ENCODE measurements around the gene MOV10L1.

Gene MOV10L1

DNA sequence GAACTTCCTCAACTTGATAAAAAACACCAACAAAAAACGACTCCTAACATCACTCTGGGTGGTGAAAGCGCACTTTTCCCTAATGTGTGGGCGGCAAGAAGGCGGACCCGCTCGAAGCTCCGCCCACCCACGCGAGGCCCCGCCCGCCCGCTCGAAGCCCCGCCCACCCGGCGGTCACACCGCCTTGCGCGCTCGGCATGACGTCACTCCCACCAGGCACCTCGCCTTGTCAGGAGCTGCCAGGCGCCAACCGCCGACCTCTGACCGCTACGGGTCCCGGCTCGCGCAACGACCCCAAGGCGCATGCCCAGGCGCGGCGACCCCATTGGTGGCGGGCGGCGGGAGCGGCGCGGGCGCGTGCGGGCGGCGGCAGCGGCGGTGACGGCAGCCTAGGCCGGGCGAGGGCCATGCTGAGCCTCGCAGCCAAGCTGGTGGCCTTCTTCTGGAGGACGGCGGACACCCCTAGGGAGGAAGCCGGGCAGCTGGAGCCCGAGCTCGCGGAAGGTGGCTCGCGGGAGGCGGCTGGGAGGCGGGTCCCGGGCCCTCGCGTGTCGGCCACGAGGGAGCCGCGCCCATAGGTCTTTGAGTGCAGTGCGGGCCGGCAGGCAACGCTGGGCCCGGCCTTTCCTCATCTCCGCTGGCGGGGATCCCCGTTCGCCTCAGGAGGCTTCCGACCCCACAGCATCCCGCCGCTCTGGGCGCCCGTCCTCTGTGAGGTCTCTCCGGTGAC is at the start of gene MOV10L1:
MOV10L1 (plus strand) TSS at position 325 of the 730 bp plus-strand sequence; CDS start at position 408, 83 bp downstream.
- peak; percentile 11 for DNase-seq (ENCODE audit: low spot score)

DNA sequence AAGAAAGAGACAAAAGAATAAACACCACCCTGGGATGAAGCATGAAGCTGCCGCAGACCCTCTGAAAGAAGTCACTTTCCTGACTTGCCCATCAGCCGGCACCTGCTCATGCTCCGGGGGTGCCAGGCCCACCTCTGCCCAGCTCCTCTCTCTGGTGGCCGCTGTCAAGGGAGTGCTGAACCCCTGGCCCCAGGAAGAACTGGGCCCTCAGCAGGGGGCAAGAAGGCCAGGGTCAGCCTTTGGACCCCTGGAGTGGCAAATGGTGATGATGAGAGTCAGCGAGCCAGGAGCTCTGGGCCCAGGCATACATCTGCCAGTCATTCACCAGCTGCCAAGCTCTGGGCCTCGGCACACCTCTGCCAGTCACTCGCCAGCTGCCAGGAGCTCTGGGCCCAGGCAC is 49.1 kb upstream of the MOV10L1 start:
- no peak for DNase-seq (ENCODE audit: low spot score)

DNA sequence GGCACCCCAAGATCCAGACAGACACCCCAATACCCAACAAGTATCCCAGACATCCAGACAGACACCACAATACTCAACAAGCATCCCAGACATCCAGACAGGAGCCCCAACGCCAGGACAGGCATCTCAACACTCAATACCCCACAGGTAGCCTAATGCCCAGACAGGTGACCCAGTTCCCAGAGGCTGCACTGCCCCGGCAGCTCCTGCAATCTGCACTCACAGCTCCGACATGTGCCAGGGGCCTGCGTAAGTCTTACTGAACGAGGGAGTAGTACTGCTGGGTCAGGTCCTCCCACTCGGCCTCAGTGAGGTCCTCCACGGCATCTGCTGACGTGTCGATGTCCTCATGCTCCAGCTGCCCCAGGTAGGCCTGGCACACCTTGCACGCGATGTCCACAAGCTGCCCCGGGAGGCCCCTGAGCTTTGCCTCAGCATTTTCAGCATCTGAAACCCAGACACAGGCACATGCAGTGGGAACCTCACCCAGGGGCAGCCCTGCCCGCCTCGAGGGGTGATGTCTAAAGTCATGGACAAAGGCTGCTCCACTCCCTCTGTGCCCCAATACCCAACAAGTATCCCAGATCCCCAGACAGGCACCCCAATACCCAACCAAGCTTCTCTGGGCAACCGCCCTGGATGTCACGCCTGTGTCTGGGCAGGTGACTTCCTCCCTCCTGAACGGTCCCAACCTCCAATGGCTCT is 48.3 kb upstream of the MOV10L1 start:
- DNase-seq (ENCODE audit: low spot score) = no peak

DNA sequence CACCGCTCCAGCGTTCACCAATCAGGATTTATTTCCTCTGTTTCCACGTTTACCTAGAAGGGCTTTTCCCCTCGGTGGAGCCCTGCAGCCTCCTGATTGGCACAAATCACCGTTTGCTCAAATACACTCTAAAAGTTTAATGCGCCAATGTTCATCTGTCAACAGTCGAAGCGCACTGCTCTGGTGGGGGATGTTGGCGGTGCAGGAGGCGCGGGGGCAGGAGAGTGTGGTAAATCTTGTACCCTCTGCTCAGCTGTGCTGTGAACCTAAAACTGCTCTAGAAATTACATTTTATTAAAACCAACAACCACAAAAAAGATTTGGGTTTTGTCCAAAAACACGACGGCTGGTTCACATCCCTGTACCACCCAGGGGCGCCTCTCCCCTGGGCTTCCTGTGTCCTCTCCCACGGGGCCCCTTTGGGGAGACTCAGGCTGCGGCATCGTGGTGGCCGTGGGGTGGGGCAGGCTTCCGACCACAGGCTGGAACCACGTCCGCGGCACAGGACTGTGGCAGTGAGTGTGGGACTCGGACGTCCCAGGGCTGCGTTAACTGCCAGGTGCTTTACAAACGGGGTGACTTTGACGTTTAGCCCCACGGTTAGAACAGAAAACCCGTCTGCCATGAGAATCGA is 45.2 kb upstream of the MOV10L1 start:
- DNase-seq (ENCODE audit: low spot score) = no peak

DNA sequence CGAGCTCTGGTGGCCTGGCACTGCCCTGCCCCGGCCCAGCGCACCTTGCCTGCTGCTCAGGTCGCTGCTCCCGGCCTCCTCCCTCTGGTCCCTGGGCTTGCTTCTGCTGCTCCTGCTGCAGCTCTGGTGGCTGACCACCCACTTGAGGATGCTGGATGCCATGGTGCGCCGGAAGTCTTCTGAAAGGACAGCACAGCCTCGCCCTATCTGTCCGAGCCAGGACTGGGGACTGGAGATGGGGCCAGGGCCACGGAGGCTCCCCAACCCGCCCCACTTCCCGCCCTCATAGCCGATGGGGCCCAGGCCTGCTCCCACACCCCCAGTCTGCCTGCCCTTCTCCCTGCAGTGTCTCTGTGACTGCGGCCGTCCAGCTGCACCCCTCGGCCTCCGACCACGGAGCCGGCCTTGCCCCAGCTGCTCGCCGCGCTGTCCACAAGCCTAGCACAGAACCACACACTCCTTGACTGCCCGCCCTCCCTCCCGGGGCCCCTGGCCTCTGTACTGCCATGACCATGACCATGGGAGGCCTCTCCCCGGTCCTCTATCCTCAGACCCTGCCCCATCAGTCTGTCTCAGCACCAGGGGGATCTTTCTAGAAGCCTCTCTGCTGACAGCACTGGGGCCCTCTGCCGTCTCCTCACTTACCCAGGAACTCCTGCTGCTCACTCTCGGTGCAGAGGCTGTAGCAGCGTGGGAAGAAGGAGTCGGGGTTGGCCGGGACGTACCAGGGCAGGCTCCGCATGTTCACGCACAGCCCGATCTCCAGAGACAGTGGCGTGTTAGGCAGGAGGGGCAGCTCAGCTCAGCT is 44.4 kb upstream of the MOV10L1 start:
- DNase-seq (ENCODE audit: low spot score) = no peak

DNA sequence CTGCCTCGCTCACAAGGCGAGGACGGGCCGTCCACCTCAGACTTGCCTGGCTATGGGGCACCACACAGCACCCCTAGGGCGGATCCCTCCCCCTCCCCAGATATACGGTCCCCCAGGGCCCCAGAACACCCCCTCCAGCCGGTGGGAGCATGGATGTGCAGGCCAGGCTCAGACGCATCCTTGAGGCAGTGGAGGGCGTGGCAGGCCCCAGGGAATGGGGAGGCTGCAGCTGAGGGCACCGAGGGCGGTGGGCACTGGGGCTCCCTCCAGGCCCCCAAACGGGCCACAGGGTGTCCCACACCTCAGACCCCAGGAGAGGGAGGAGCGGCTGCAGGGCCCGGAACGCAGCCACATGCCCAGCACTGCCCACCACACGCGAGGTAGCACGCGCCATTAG is 43.8 kb upstream of the MOV10L1 start:
- no peak for DNase-seq (ENCODE audit: low spot score)

DNA sequence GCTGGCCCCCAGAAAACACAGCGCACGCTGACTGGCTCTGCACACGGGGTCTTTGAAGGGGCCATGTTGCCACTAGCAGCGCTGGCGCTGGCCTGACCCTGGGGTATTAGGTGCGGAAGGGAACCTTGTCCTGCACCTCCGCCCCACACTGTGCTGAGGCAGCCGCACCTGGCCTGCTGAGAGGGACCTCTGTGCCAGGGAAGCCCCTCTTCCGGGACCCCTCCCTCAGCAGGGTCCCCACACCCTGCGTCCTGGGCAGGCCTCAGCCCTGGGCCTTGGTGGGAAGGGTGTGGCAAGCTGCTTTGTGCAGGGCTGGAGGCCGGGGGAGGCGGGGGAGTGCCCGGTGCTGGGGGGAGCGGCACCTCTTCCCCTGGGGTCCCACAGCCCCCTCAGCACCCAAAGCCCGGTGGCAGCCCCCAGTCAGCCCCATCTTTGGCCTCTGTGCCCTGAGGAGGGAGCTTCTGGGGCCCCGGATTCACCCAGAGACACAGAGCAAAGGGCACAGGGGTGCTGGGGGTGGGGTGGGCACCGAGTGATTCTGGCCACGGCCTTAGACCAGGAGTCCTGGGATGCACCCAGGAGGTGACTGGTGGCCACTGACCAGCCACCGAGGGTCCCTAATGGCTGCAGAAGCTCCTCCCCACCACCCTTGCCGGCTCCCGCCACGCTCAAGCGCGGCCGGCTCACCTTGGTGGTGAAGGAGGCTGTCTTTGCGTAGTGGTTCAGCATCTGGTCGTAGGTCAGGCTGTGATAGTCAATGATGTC is 43.1 kb upstream of the MOV10L1 start:
- DNase-seq (ENCODE audit: low spot score) = no peak

DNA sequence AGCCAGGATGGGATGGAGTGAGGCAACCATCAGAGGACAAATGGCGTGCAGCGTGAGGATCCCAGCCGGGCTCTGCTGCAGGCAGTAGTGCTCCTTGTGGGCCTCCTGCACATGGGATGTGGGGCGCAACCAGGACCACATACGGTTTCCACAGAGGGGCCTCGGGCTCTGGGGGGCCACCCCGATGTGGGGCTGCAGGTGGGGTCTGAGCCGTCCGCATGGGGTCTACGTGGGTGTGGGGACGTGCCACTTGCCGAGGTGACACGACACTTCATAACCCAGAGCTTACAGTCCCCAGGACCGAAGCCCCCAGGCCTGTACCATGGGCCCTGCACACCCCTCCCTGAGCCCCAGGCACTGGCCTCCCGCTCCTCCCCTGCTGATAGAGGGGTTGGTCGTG is 42.5 kb upstream of the MOV10L1 start:
- no peak for DNase-seq (ENCODE audit: low spot score)

DNA sequence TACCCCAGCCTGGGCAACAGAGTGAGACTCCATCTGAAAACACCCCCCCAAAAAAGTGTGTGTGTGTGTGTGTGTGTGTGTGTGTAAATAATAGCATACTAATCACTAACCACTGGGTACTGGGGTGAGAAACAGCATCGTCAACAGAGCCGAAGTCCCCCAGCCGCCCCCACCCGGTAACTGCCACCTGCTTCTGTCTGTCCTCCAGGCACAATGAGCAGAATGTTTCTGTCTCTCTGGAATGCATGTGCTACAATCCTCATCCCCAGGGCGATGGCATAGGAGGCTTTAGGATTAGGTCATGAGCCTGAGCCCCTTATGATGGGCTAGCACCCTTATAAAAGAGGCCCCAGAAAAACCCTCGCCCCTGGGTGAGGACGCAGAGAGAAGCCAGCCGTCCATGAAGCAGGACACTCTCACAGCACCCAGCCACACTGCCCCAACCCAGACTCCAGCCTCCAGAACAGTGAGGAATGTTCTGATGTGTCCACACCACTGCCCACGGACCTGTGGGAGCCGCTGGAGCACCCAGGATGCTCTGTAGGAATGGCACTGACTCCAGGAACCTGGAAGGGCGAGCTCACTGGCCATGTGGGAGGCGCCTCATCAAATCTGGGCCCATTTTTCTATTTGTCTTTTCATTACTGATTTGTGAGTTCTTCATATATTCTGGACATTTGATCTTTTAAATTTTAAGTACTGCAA is 41.6 kb upstream of the MOV10L1 start:
- DNase-seq (ENCODE audit: low spot score) = no peak

DNA sequence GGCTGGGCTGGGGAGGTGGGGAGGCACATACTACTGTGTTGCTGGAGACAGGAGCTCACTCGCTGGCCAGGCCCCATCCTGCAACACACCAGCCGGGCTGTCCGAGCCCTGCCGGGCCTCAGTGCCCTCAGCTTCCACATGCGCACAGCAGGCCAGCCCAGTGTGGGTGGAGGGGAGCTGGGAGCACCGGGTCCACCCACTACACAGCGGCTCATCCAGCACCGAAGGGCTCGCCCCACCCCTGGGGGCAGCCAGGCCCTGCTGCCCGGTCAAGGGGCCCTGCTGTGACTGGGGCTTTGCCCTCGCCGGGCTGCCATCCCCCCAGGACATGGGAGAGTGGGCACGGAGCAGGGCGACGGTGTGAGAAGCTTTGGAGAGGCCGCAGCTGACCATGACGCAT is 41.0 kb upstream of the MOV10L1 start:
- no peak for DNase-seq (ENCODE audit: low spot score)

DNA sequence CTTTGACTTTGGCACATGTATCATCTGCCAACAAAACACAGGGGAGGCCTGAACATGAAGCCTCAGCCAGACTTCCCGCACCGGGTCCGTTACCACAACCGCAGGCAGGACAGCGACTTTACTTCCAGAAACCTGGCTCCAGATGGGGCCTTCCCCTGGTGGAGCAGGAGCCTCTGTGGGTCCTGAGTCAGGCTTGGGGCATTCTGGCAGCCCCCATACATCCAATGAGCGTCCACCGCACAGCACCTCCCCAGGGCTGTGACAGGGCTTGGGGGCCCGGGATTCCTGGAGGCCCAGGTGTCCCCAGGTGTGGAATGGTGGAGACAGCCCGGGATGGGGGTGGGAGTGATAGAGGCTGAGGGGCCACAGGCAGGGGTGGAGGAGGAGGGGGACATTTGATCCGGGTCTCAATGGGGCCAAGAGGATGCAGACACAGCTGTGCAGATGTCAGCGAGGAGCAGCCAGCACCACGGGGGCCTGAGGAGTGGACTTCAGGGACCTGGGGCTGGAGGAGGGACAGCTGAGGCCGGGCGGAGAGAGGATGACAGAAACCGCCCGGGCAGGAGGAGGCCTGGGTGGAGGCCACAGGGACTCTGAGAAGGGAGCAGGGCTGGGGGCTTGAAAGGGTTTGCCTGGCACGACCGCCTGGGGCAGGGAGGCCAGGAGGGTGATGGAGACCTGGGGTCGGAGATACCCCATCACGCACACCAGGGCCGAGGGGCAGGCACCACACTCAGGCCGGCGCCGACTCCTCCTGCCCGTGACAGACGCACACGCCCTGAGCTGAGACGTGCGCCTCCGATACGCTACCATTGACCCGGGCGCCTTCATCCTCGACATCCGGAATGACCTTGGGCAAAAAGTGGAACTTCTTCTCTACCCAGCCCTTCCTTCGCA is 40.3 kb upstream of the MOV10L1 start:
- DNase-seq (ENCODE audit: low spot score) = no peak

DNA sequence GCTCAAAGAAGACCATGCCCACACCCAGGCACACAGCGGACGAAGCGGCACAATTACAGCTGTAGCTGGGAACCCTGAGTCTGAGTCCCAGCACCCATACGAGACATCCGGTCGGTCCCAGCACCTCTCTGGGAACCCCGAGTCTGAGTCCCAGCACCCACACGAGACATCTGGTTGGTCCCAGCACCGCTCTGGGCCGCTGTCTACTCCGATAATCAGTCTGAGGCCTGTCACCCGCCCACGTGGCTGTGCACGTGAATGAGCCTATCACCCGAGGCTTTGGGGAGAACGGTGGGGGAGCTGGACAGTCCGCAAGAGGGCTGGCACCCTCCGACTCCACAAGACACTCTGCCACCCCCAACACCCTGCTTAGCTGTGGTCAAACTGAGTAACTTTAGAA is 37.9 kb upstream of the MOV10L1 start:
- no peak for DNase-seq (ENCODE audit: low spot score)

DNA sequence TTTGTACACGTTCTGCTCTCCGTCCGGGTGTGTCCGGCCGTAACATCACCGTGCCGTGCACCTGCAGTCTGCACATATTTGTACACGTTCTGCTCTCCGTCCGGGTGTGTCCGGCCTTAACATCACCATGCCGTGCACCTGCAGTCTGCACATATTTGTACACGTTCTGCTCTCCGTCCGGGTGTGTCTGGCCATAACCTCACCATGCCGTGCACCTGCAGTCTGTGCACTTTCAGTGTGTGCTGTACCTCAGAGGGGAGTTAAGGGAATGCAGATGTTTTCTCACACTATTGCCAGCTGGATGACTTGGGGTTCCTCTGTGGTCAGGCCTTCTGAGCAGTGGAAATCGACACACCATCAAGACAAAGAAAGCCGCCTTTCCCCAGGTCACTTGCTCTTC is 35.9 kb upstream of the MOV10L1 start:
- DNase-seq (ENCODE audit: low spot score) = no peak

DNA sequence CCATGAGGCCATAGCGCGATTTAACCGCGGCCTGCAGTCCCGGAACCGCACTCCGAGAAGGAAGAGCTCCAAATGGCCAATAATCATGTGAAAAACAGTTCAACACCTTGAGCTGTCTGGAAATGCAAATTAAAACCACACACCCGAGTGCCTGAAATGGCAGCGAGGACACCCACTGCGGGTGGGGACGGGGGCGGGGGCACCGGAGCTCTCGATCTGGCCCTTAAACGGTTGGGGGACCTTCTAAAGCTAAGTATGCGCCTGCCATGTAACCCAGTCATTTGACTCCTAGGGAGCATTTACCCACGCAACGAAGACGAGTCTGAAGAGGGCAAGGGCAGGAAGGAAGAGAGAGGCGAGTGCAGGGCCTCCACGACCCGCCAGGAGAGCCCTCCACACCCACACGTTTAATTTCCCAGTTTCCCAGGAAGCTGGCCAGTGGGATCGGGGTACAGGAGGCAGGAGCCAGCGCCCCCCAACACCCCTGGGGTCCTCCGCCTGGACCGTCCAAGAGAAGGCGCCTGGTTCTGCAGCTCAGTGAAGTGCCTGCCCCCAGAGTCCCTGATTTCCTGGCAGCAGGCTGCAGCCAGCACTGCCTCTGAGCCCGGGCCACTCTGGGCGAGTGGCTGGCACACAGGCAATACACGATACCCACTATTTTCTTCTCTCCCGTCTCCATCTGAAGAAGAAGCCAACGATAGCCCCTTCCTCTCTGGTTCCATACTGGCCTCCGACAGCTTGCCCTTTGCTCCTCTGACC is 33.4 kb upstream of the MOV10L1 start:
- no peak for DNase-seq (ENCODE audit: low spot score)

DNA sequence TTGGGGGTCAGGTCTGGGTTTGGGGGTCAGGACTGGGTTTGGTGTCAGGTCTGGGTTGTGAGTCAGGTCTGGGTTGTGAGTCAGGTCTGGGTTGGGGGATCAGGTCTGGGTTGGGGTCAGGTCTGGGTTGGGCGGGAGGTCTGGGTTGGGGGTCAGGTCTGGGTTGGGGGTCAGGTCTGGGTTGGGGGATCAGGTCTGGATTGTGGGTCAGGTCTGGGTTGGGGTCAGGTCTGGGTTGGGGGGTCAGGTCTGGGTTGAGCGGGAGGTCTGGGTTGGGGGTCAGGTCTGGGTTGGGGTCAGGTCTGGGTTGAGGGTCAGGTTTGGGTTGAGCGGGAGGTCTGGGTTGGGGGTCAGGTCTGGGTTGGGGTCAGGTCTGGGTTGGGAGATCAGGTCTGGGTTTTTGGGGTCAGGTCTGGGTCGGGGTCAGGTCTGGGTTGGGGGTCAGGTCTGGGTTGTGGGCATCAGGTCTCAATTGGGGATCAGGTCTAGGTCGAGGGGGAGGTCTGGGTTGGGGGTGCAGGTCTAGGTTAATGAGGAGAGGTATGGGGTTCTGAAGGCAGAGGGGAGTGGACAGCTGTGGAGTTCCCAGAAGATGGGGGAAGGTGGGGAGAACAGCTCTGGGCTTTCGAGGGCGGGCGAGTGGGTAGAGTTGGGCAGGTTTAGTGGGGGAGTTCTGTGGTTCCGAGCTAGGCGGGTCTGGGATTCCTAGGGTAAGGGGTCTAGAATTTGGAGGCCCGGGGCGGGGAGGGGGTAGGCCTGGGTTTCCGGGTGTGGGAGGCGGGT is 32.3 kb upstream of the MOV10L1 start:
- DNase-seq (ENCODE audit: low spot score) = no peak

DNA sequence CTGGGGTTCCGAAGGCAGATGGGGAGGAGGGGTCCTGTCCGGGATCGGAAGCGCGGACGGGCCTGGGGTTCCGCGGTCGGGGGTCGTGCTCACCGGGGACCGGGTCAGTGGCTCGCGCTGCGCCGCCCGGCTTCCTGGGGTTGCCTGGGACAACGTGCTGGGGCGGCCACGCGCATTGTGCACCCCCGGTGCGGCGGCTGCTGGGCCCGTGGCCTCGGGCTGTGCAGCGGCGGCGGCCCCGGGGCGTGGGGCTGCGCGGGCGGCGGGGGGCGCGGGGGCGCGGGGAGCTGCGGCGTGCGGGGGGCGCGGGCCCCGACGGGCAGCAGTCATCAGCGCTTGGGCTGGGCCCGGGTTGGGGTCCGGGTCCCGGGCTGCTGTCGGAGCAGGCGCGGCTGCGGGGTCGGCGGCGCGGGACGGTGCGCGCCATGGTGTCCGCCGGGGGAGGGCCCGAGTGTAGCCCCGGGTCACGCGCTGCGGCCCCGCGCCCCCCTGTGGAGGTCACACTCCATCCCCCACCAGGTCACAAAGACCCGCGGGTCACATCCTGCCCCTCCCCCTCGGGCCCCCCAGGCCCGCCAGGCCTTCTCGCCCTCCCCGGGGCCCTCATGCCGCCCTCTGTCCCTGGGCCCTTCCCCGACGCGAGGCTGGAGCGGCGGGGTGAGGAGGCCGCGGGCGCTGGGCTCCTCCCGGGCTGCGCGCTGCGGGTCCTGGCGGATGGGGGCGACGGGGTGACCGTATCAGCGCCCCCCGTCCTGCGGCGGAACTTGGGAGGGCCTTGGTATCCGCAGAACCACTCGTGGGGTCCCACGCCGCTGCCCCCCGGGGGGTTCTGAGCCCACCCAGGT is 31.5 kb upstream of the MOV10L1 start, which contains the start of gene TTLL8:
TTLL8 (minus strand) TSS at position 238 of the 845 bp plus-strand sequence.
- no peak for DNase-seq (ENCODE audit: low spot score)
